A549 (cell line): Measurements from ENCODE around the gene KANSL1.

Experiments
- CTCF ChIP-seq: fragments of >200 bp; sonication (Bioruptor Twin); formaldehyde crosslinking; IDR thresholded peaks from 3 replicates; pipeline ENCODE4 v1.5.1; 2016
- EP300 ChIP-seq, 2 experiments: fragments of >200 bp; sonication (Bioruptor Twin); formaldehyde crosslinking; IDR thresholded peaks; 2 replicates in 1 of 2; 3 replicates in 1 of 2; pipeline ENCODE4 v1.6.1; 2016 to 2017
- ESRRA ChIP-seq: fragments of 150-350 bp; IDR thresholded peaks from 2 replicates; pipeline ENCODE4 v1.6.1; 2014; ENCODE audit warnings: mild to moderate bottlenecking, low read length, borderline replicate concordance
- MAZ ChIP-seq: fragments of 150-350 bp; IDR thresholded peaks from 2 replicates; pipeline ENCODE4 v1.6.1; 2014; ENCODE audit warnings: antibody characterized with exemption, low read depth, low read length, borderline replicate concordance
- MYC ChIP-seq: IDR thresholded peaks from 2 replicates; pipeline ENCODE4 v1.6.1; 2012; ENCODE audit warnings: mild to moderate bottlenecking, inconsistent platforms, low read length, improper control_type of control experiment, borderline replicate concordance
- POLR2A ChIP-seq: IDR thresholded peaks from 2 replicates; pipeline ENCODE4 v1.6.1; 2012; ENCODE audit warnings: mild to moderate bottlenecking, low read length
- RAD21 ChIP-seq, 2 experiments: fragments of >200 bp in 1 of 2; sonication (Bioruptor Twin) in 1 of 2; formaldehyde crosslinking in 1 of 2; IDR thresholded peaks in 1 of 2; conservative IDR thresholded peaks in 1 of 2; 2 replicates in 1 of 2; 3 replicates in 1 of 2; pipeline ENCODE4 v1.6.1; 2012 to 2018; ENCODE audit warnings: inconsistent platforms in 1 of 2
- RCOR1 ChIP-seq: fragments of 150-350 bp; IDR thresholded peaks from 2 replicates; pipeline ENCODE4 v1.6.1; 2014; ENCODE audit warnings: antibody characterized with exemption, low read length, low read depth
- RFX5 ChIP-seq: fragments of 450-650 bp; IDR thresholded peaks from 2 replicates; pipeline ENCODE4 v1.7.1; 2014; ENCODE audit warnings: antibody characterized with exemption, mild to moderate bottlenecking, moderate library complexity
- SMC3 ChIP-seq: fragments of >200 bp; sonication (Bioruptor Twin); formaldehyde crosslinking; IDR thresholded peaks from 3 replicates; pipeline ENCODE4 v1.6.1; 2018; ENCODE audit warnings: inconsistent platforms
- TF ChIP-seq, protein P1 (sequence below): IDR thresholded peaks from 2 replicates; pipeline ENCODE4 v1.6.1; 2012
- TF ChIP-seq, protein P2 (sequence below): IDR thresholded peaks from 2 replicates; pipeline ENCODE4 v1.6.1; 2012

- no peak for TF ChIP-seq RCOR1
- no peak for TF ChIP-seq MAZ
- no peak for TF ChIP-seq CTCF
- TF ChIP-seq ESRRA: no peak
- TF ChIP-seq RFX5: no peak
- no peak for TF ChIP-seq POLR2A
- TF ChIP-seq MYC: no peak
- TF ChIP-seq, protein P1, sequence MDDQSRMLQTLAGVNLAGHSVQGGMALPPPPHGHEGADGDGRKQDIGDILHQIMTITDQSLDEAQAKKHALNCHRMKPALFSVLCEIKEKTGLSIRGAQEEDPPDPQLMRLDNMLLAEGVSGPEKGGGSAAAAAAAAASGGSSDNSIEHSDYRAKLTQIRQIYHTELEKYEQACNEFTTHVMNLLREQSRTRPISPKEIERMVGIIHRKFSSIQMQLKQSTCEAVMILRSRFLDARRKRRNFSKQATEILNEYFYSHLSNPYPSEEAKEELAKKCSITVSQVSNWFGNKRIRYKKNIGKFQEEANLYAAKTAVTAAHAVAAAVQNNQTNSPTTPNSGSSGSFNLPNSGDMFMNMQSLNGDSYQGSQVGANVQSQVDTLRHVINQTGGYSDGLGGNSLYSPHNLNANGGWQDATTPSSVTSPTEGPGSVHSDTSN: no peak
- TF ChIP-seq, protein P2, sequence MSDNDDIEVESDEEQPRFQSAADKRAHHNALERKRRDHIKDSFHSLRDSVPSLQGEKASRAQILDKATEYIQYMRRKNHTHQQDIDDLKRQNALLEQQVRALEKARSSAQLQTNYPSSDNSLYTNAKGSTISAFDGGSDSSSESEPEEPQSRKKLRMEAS: no peak
- no peak for TF ChIP-seq SMC3
- no peak for TF ChIP-seq RAD21 (conservative IDR thresholded peaks at IDR 0.05 in 1 of 2, IDR thresholded peaks at IDR 0.05 in 1 of 2)
- TF ChIP-seq EP300 (IDR thresholded peaks at IDR 0.05): no peak
These were observed 15.8 kb upstream of the KANSL1 start for GRCh38 chr17:46208997-46209396.
